Measurements from ENCODE around the gene NLGN3. TPM values are rescaled to one million over a fixed set of nuclear protein-coding genes. Genes with fewer than 3 reads are reported as not detected.

The NLGN3 gene
- polyA plus RNA-seq, 2 of the 4 experiments (the other 2 are of a cell fraction), result 0.84 to 1.00 TPM

DNA sequence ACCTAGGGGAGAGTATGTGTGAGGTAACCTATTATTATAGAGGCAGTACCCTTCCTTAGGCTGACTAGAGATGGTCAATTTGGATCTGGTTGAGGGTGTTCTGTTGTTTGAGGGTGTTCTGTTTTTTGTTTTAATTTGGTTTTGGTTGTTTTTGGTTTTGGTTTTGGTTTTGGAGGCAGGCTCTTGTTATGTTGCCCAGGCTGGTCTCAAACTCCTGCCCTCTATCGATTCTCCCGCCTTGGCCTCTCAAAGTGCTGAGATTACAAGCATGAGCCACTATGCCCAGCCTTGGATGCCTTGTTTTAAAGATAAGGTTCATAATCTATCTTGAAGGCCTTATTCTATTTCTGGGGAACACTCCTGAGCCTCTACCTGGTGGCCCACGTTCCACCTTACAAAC lies 39.0 kb upstream of the NLGN3 start:
- no peak overlapping the region for H3K27ac ChIP-seq
- no peaks in the 10 kb centered on the region for H3K4me1 ChIP-seq
- 90% methylated on average over 3 of the region's 3 CpGs for WGBS (ENCODE audit: missing lambda C conversion rate)
- no peak overlapping the region for H3K4me3 ChIP-seq
- no peaks in the 10 kb centered on the region for H3K9me3 ChIP-seq
- DNase-seq (ENCODE audit: low read depth in 1 of 2, low spot score in 1 of 2) (no peak), FAIRE-seq (no peak), ATAC-seq (no peak)
- POLR2A ChIA-PET, result interaction anchor here (1.4 kb wide), 1 partner anchor 13 kb away, joined by 3 read pairs; the partner anchor contains the start of gene MED12
- no peak for TF ChIP-seq KDM1A (IDR thresholded peaks at IDR 0.05; ENCODE audit: low read depth)
- no peak for TF ChIP-seq HOXA7 (CRISPR knock-in tag; IDR thresholded peaks at IDR 0.05)
- no peak for TF ChIP-seq CHD2 (IDR thresholded peaks at IDR 0.05; ENCODE audit: low read length, partially characterized antibody)
- TF ChIP-seq POLR2A (IDR thresholded peaks at IDR 0.05; ENCODE audit: low read length), result no peak
- TF ChIP-seq CBX2 (IDR thresholded peaks at IDR 0.05; ENCODE audit: borderline replicate concordance, low read depth), result no peak
- no peak for TF ChIP-seq JUNB (IDR thresholded peaks at IDR 0.05)
- TF ChIP-seq, protein P1, sequence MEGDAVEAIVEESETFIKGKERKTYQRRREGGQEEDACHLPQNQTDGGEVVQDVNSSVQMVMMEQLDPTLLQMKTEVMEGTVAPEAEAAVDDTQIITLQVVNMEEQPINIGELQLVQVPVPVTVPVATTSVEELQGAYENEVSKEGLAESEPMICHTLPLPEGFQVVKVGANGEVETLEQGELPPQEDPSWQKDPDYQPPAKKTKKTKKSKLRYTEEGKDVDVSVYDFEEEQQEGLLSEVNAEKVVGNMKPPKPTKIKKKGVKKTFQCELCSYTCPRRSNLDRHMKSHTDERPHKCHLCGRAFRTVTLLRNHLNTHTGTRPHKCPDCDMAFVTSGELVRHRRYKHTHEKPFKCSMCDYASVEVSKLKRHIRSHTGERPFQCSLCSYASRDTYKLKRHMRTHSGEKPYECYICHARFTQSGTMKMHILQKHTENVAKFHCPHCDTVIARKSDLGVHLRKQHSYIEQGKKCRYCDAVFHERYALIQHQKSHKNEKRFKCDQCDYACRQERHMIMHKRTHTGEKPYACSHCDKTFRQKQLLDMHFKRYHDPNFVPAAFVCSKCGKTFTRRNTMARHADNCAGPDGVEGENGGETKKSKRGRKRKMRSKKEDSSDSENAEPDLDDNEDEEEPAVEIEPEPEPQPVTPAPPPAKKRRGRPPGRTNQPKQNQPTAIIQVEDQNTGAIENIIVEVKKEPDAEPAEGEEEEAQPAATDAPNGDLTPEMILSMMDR (IDR thresholded peaks at IDR 0.05), result no peak
- no peak for TF ChIP-seq GATA3 (IDR thresholded peaks at IDR 0.05; ENCODE audit: borderline replicate concordance)
- TF ChIP-seq, protein P2, sequence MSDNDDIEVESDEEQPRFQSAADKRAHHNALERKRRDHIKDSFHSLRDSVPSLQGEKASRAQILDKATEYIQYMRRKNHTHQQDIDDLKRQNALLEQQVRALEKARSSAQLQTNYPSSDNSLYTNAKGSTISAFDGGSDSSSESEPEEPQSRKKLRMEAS (IDR thresholded peaks at IDR 0.05), result no peak
- TF ChIP-seq, protein P3, sequence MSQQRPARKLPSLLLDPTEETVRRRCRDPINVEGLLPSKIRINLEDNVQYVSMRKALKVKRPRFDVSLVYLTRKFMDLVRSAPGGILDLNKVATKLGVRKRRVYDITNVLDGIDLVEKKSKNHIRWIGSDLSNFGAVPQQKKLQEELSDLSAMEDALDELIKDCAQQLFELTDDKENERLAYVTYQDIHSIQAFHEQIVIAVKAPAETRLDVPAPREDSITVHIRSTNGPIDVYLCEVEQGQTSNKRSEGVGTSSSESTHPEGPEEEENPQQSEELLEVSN (IDR thresholded peaks at IDR 0.05; ENCODE audit: borderline replicate concordance, low read depth), result no peak
- TF ChIP-seq MAZ (IDR thresholded peaks at IDR 0.05; ENCODE audit: borderline replicate concordance, low read depth, low read length), result no peak
- no peak for TF ChIP-seq BHLHE40 (IDR thresholded peaks at IDR 0.05; ENCODE audit: low read depth, low read length)
- CTCF ChIA-PET, result interaction anchor here (2.8 kb wide), 1 partner anchor 24 kb away, joined by 9 read pairs; no protein-coding TSS in a partner anchor
- no peak overlapping the region for H3K4me2 ChIP-seq

DNA sequence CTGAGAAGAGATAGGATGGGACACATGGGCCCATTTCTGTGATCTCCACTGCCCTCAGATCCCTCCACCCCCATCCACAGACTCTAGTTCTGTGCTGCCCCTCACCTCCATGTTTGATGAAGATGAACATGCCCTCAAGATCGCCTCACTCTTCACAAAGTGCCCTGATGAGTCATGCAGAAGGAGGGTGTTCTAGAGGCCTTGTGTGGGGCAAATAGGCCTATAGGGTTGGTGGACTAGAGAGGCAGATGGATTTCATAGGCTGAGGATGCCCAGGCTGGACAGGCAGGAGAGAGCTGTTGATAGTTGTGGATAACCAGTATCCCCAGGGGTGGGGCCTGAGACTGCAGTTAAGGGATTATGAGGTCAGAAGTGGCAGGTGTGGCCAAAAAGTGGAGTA lies 38.2 kb upstream of the NLGN3 start, which contains the start of gene CXorf65:
CXorf65 (minus strand) TSS at position 314 of the 400 bp plus-strand sequence; CDS start at position 130, 184 bp downstream.
- CTCF ChIA-PET, result interaction anchor here (2.8 kb wide), 1 partner anchor 23 kb away, joined by 9 read pairs; no protein-coding TSS in a partner anchor
- Histone ChIP-seq H3K27ac (no peak within 1 kb of the TSS), H3K4me1 (no peaks in the 10 kb centered on the region), H3K9me3 (no peaks in the 10 kb centered on the region), H3K4me2 (no peak within 1 kb of the TSS), H3K4me3 (no peak within 1 kb of the TSS)
- DNase-seq (ENCODE audit: low read depth in 1 of 2, low spot score in 1 of 2) (no peak), ATAC-seq (peak in 1 of 2 experiments; percentile 44; a peak in 3 of 6 replicates), FAIRE-seq (peak; percentile 61)
- TF ChIP-seq, protein P1 (IDR thresholded peaks at IDR 0.05), result no peak
- no peak for TF ChIP-seq RCOR1 (IDR thresholded peaks at IDR 0.05; ENCODE audit: low read depth, low read length)
- TF ChIP-seq GATA3 (IDR thresholded peaks at IDR 0.05; ENCODE audit: borderline replicate concordance), result no peak
- TF ChIP-seq RNF2 (IDR thresholded peaks at IDR 0.05; ENCODE audit: borderline replicate concordance, low read depth), result no peak
- no peak for TF ChIP-seq CBX2 (IDR thresholded peaks at IDR 0.05; ENCODE audit: borderline replicate concordance, low read depth)
- TF ChIP-seq KDM5A (IDR thresholded peaks at IDR 0.05), result no peak
- TF ChIP-seq, protein P2 (IDR thresholded peaks at IDR 0.05), result no peak
- no peak for TF ChIP-seq NR3C1 (IDR thresholded peaks at IDR 0.05)
- no peak for TF ChIP-seq ZC3H11A (IDR thresholded peaks at IDR 0.05)
- TF ChIP-seq FOXS1 (CRISPR knock-in tag; IDR thresholded peaks at IDR 0.05), result no peak
- TF ChIP-seq, protein P4, sequence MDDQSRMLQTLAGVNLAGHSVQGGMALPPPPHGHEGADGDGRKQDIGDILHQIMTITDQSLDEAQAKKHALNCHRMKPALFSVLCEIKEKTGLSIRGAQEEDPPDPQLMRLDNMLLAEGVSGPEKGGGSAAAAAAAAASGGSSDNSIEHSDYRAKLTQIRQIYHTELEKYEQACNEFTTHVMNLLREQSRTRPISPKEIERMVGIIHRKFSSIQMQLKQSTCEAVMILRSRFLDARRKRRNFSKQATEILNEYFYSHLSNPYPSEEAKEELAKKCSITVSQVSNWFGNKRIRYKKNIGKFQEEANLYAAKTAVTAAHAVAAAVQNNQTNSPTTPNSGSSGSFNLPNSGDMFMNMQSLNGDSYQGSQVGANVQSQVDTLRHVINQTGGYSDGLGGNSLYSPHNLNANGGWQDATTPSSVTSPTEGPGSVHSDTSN (IDR thresholded peaks at IDR 0.05), result no peak
- TF ChIP-seq MYC (IDR thresholded peaks at IDR 0.05; ENCODE audit: borderline replicate concordance, low read length), result no peak
- WGBS (ENCODE audit: missing lambda C conversion rate), result 63% methylated on average over 1 of the region's 1 CpG
- POLR2A ChIA-PET, result no interaction called here
